GM21390 (cell line): ENCODE measurements around the gene CCT6A.
"Not testable (repeated sequence)": the region's sequence is repeated elsewhere in the genome, so short reads cannot be mapped to it uniquely, and the experiment has no call there.

Experiments
- ATAC-seq: cut with Tn5 transposase; IDR thresholded peaks from one replicate; pipeline ENCODE4 v1.9.1; 2021; ENCODE audit not compliant: unreplicated experiment

CCT6A gene

GRCh38 chr7:56097700-56098099 is 46.1 kb downstream of the CCT6A start:
- ATAC-seq: no peak

GRCh38 chr7:56098187-56099008 is 46.8 kb downstream of the CCT6A start:
- not testable (repeated sequence) for ATAC-seq

GRCh38 chr7:56099653-56100052 is 48.1 kb downstream of the CCT6A start:
- ATAC-seq: no peak

GRCh38 chr7:56104138-56104537 is 52.6 kb downstream of the CCT6A start:
- not testable (repeated sequence) for ATAC-seq

- no peak for ATAC-seq
These were observed 53.9 kb downstream of the CCT6A start for GRCh38 chr7:56105508-56105907.

DNA sequence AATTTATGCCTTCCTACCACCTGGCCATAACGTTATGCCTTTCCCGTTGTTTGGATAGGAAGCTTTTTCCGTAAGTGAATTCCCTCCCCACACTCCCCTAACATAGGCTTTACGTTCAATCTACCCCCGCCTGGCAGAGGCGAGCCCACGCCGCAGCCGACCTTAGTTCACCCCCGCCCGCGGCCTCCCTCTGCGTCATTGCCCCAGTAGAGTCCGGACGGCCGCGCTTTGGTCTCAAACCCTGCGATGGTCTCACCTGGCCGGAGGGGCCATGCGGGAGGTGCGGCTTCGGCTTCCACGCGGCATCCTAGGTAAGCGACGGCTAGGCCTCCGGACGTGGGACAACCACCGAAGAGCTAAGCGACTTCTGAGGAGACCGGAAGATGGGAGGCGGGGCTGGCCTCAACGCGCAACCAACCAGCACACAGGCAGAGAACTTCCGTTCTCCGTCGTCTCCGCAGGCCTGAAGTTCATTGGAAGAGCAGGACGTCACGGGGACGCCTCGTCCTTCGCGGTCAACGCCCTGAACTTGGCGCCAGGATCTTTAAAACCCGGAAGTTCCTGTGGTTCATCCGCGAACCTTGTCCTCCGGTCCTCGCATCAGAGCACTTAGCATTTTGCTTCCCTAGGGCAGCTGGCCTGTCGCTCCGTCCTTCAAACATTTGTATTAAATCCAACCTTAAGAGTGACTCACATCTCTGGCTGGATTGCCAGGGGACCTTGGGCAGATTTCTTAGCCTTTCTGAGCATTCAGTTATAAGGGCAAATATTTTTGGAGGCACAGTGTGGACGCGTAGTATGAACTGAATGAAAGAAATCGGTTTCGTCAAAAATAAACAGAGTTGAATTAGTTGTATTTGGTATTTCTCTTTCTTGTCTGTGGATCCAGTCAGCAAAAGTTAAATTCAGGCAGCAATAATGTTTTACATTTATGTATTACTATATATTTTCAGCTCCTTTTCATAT is 54.8 kb downstream of the CCT6A start, which contains the start of gene CHCHD2:
Gene CHCHD2, minus strand, starts transcription at position 369 of the 966 bp plus-strand sequence. Its CDS starts 63 bp downstream, at position 306.
- peak; percentile 100 for ATAC-seq

DNA sequence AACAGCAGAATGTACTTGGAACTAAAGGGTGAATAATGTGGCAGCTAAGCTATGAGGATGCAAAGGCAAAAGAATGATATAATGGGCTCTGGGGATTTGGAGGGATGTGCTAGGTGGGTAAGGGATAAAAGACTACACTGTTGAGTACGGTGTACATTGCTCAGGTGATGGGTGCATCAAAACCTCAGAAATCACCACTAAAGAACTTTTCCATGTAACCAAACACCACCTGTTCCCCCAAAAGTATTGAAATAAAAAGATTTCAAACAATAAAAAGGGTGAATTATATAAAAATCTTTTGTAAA is 56.3 kb downstream of the CCT6A start:
- ATAC-seq: no peak

GRCh38 chr7:56110611-56111010 is 59.0 kb downstream of the CCT6A start:
- no peak for ATAC-seq

GRCh38 chr7:56112244-56112643 is 60.7 kb downstream of the CCT6A start:
- ATAC-seq: not testable (repeated sequence)
